ENCODE measurements around the gene INPP5A. TPM values are rescaled to one million over a fixed set of nuclear protein-coding genes. Genes with fewer than 3 reads are reported as not detected.

Gene INPP5A
- total RNA-seq, 1 donor from 2014 or later, result 108 TPM

- intact Hi-C loops (cut with micrococcal nuclease), result no loop called here
- DNase-seq (no peak), ATAC-seq (no peak)
Measured at GRCh38 chr10:132653721-132654120, 116.1 kb downstream of the INPP5A start.

- no peak for DNase-seq
- ATAC-seq, result no peak
- intact Hi-C loops (cut with micrococcal nuclease), result no loop called here
Measured at GRCh38 chr10:132654121-132654571, 116.6 kb downstream of the INPP5A start.

- ATAC-seq, result peak; percentile 42
Measured at GRCh38 chr10:132654708-132655661, 117.4 kb downstream of the INPP5A start.

GRCh38 chr10:132655735-132656134, 118.1 kb downstream of the INPP5A start:
- DNase-seq (no peak), ATAC-seq (no peak)
- intact Hi-C loops (cut with micrococcal nuclease), result no loop called here

More at GRCh38 chr10:132654708-132655661, 117.4 kb downstream of the INPP5A start:
- intact Hi-C loops (cut with micrococcal nuclease), result no loop called here
- peak; percentile 72 for DNase-seq

GRCh38 chr10:132656283-132657126, 118.9 kb downstream of the INPP5A start:
- intact Hi-C loops (cut with micrococcal nuclease), result no loop called here
- DNase-seq, result no peak
- no peak for ATAC-seq

GRCh38 chr10:132657127-132657706, 119.6 kb downstream of the INPP5A start:
- no peak for DNase-seq
- no peak for ATAC-seq
- intact Hi-C loops (cut with micrococcal nuclease), result no loop called here

GRCh38 chr10:132657748-132658147, 120.2 kb downstream of the INPP5A start:
- ATAC-seq (no peak), DNase-seq (no peak)
- intact Hi-C loops (cut with micrococcal nuclease), result no loop called here

- intact Hi-C loops (cut with micrococcal nuclease), result no loop called here
- DNase-seq (no peak), ATAC-seq (no peak)
Measured at GRCh38 chr10:132658546-132659205, 121.1 kb downstream of the INPP5A start.

- intact Hi-C loops (cut with micrococcal nuclease), result no loop called here
- peak; percentile 89 for DNase-seq
Measured at GRCh38 chr10:132659206-132660091, 121.9 kb downstream of the INPP5A start.

GRCh38 chr10:132660385-132660784, 122.8 kb downstream of the INPP5A start:
- DNase-seq (no peak), ATAC-seq (no peak)
- intact Hi-C loops (cut with micrococcal nuclease), result no loop called here

More at GRCh38 chr10:132659206-132660091, 121.9 kb downstream of the INPP5A start:
- ATAC-seq, result peak; percentile 96

- DNase-seq, result no peak
- intact Hi-C loops (cut with micrococcal nuclease), result no loop called here
- no peak for ATAC-seq
Measured at GRCh38 chr10:132662186-132662920, 124.8 kb downstream of the INPP5A start.

GRCh38 chr10:132663666-132664365, 126.2 kb downstream of the INPP5A start:
- ATAC-seq, result no peak
- no peak for DNase-seq

GRCh38 chr10:132664407-132664806, 126.8 kb downstream of the INPP5A start:
- DNase-seq (no peak), ATAC-seq (no peak)
- intact Hi-C loops (cut with micrococcal nuclease), result no loop called here

More at GRCh38 chr10:132663666-132664365, 126.2 kb downstream of the INPP5A start:
- intact Hi-C loops (cut with micrococcal nuclease), result no loop called here

GRCh38 chr10:132664883-132665282, 127.3 kb downstream of the INPP5A start:
- DNase-seq, result no peak
- ATAC-seq, result no peak
- intact Hi-C loops (cut with micrococcal nuclease), result no loop called here

GRCh38 chr10:132665946-132666704, 128.5 kb downstream of the INPP5A start:
- DNase-seq (no peak), ATAC-seq (no peak)
- intact Hi-C loops (cut with micrococcal nuclease), result no loop called here
